Measurements from ENCODE around the gene TRIM63. TPM values are rescaled to one million over a fixed set of nuclear protein-coding genes. Genes with fewer than 3 reads are reported as not detected.
A peak's percentile ranks its signal among the peaks of the same experiment; 100 is the strongest.

Gene TRIM63
- total RNA-seq, 1 experiment from 2014 or later, result not detected

- intact Hi-C loops (cut with micrococcal nuclease), result loop anchor here (1.0 to 2.0 kb wide), 2 partner anchors 70 to 111 kb away; no protein-coding TSS in a partner anchor
- DNase-seq (no peak), ATAC-seq (peak; percentile 14)
- Histone ChIP-seq H3K36me3 (ENCODE audit: low read depth, low read length) (no peaks in the 10 kb centered on the region), H3K9me2 (replicated peaks; ENCODE audit: low read length) (no peaks in the 10 kb centered on the region), H3K4me3 (ENCODE audit: low read length) (peak overlapping the region; percentile 80), H3K9ac (ENCODE audit: low read length) (peak overlapping the region; percentile 52; the same call in 1 of the 2 replicates), H3F3A (ENCODE audit: low read length, unreplicated experiment) (no peaks in the 10 kb centered on the region), H4K20me1 (ENCODE audit: low read length) (no peaks in the 10 kb centered on the region), H3K4me1 (ENCODE audit: insufficient read depth, low read length) (peaks cover 14% of the 10 kb centered on the region), H3K9me3 (ENCODE audit: low read length) (no peaks in the 10 kb centered on the region), H3K27me3 (ENCODE audit: low read length) (no peaks in the 10 kb centered on the region), H3K27ac (ENCODE audit: low read length) (no peak overlapping the region), H3K4me2 (ENCODE audit: low read length) (peak overlapping the region; percentile 88), H2AFZ (ENCODE audit: low read length) (peak overlapping the region; percentile 93), H3K79me2 (ENCODE audit: low read length) (no peaks in the 10 kb centered on the region)
- no peak for TF ChIP-seq CTCF (conservative IDR thresholded peaks at IDR 0.05; ENCODE audit: low read depth, low read length)
- TF ChIP-seq EZH2 (IDR thresholded peaks at IDR 0.05; ENCODE audit: low read length, unreplicated experiment), result no peak
- TF ChIP-seq EZH2phosphoT487 (IDR thresholded peaks at IDR 0.05; ENCODE audit: borderline replicate concordance, low read length), result no peak
- POLR2A ChIA-PET (ENCODE audit: unreplicated experiment), result no interaction called here
- BruUV-seq (replicated peaks), result TSS peak; percentile 53
- CTCF ChIA-PET, result interaction anchor here (1.9 to 2.5 kb wide), 2 partner anchors 110 to 139 kb away, joined by 7 to 27 read pairs; no protein-coding TSS in a partner anchor
Observed at GRCh38 chr1:26034504-26035202, 32.8 kb downstream of the TRIM63 start.

DNA sequence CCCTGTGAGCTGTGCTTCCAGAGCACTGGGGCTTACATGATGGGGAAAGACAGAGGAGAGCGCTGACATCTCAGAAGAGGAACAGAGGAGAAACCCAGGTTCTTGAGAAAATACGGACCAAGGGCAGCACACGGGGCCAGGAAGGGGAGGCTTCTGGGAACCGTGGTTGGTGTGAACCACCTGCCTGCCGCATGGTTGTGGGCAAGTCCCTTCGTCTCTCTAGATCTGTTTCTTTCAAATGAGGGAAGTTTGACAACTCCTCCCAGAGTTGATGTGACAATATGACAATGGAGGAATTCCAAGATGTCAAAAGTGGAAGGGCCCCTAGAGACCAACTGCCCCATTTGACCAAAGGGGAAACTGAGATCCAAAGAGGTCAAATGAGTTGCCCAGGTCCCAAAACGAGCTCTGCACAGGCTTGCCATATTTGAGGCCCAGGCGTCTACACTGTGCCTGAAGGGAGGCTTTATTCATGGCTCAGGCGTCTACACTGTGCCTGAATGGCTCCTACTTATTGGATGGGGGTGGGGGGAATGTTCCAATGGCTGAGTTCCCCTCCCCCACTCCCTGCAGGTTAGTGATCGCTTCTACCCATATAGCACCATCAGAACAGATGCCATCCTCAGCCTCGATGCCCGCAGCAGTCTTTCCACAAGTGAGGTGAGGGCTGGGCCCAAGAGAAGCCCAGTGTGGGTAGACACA, 34.6 kb downstream of the TRIM63 start:
- H3K4me3 ChIP-seq (ENCODE audit: low read length), result no peak overlapping the region
- H2AFZ ChIP-seq (ENCODE audit: low read length), result no peak overlapping the region
- H3K27ac ChIP-seq (ENCODE audit: low read length), result no peak overlapping the region
- intact Hi-C loops (cut with micrococcal nuclease), result no loop called here
- ATAC-seq (no peak), DNase-seq (no peak)
- H3K27me3 ChIP-seq (ENCODE audit: low read length), result no peaks in the 10 kb centered on the region
- no peak overlapping the region for H3K4me2 ChIP-seq (ENCODE audit: low read length)
- no peaks in the 10 kb centered on the region for H3K9me3 ChIP-seq (ENCODE audit: low read length)
- no peaks in the 10 kb centered on the region for H3F3A ChIP-seq (ENCODE audit: low read length, unreplicated experiment)
- H3K4me1 ChIP-seq (ENCODE audit: insufficient read depth, low read length), result peaks cover 14% of the 10 kb centered on the region
- no peaks in the 10 kb centered on the region for H3K79me2 ChIP-seq (ENCODE audit: low read length)
- H3K9me2 ChIP-seq (replicated peaks; ENCODE audit: low read length), result no peaks in the 10 kb centered on the region
- no peak overlapping the region for H3K9ac ChIP-seq (ENCODE audit: low read length)
- no peaks in the 10 kb centered on the region for H3K36me3 ChIP-seq (ENCODE audit: low read depth, low read length)
- H4K20me1 ChIP-seq (ENCODE audit: low read length), result no peaks in the 10 kb centered on the region
- ChIA-PET CTCF (no interaction called here), POLR2A (ENCODE audit: unreplicated experiment) (no interaction called here)
- no TSS peak for BruUV-seq (replicated peaks)
- no peak for TF ChIP-seq CTCF (conservative IDR thresholded peaks at IDR 0.05; ENCODE audit: low read depth, low read length)
- TF ChIP-seq EZH2phosphoT487 (IDR thresholded peaks at IDR 0.05; ENCODE audit: borderline replicate concordance, low read length), result no peak
- no peak for TF ChIP-seq EZH2 (IDR thresholded peaks at IDR 0.05; ENCODE audit: low read length, unreplicated experiment)

Data from PC-3 (cell line).